ENCODE data around the gene SORCS2. TPM values are rescaled to one million over a fixed set of nuclear protein-coding genes. Genes with fewer than 3 reads are reported as not detected.

SORCS2 gene
- total RNA-seq, 1 donor from 2014 or later = 7.1 TPM

DNA sequence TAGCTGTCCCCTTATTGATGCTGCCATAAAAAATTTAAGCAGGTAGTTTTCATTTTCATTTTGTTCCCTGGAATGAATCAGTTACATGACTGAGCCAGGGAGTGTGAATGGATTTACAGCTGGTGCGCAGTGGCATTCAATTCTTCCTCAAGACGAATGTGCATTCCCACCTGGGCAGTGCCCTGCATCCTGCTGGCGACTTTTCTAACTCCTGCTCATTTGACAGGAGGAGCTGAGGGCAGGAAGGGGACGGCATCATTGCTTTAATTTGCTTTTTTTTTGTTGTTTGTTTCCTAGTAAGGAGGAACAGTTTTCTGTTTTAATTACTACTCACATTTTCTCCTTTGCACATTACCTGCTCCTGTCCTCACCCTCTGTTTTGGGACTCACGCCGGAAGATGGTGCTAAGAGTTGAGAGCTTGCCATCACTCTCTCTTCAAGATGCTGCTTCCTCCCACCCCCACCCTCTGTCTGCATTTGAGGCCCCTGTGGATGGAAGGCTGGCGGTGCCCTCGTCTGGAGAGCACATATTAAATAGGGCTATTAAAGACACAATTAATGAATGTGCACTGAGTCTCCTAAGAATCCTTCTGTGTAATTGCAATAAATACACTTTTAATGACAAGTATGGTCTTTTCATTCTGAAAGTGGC, 206.6 kb downstream of the SORCS2 start:
- DNase-seq (ENCODE audit: low spot score in 2 of 2, unreplicated experiment in 2 of 2) = peak in 1 of 2 experiments; percentile 31
- no peaks in the 10 kb centered on the region for H3K36me3 Mint-ChIP-seq
- H3K27me3 Mint-ChIP-seq (ENCODE audit: low read depth) = peaks cover 52% of the 10 kb centered on the region
- H3K4me1 Mint-ChIP-seq = peaks cover 14% of the 10 kb centered on the region
- TF ChIP-seq, protein P1, sequence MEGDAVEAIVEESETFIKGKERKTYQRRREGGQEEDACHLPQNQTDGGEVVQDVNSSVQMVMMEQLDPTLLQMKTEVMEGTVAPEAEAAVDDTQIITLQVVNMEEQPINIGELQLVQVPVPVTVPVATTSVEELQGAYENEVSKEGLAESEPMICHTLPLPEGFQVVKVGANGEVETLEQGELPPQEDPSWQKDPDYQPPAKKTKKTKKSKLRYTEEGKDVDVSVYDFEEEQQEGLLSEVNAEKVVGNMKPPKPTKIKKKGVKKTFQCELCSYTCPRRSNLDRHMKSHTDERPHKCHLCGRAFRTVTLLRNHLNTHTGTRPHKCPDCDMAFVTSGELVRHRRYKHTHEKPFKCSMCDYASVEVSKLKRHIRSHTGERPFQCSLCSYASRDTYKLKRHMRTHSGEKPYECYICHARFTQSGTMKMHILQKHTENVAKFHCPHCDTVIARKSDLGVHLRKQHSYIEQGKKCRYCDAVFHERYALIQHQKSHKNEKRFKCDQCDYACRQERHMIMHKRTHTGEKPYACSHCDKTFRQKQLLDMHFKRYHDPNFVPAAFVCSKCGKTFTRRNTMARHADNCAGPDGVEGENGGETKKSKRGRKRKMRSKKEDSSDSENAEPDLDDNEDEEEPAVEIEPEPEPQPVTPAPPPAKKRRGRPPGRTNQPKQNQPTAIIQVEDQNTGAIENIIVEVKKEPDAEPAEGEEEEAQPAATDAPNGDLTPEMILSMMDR (IDR thresholded peaks at IDR 0.05; ENCODE audit: unreplicated experiment) = no peak
- no peak overlapping the region for H3K4me3 Mint-ChIP-seq
- H3K9me3 Mint-ChIP-seq = peaks cover 3% of the 10 kb centered on the region
- H3K27ac Mint-ChIP-seq = no peak overlapping the region

DNA sequence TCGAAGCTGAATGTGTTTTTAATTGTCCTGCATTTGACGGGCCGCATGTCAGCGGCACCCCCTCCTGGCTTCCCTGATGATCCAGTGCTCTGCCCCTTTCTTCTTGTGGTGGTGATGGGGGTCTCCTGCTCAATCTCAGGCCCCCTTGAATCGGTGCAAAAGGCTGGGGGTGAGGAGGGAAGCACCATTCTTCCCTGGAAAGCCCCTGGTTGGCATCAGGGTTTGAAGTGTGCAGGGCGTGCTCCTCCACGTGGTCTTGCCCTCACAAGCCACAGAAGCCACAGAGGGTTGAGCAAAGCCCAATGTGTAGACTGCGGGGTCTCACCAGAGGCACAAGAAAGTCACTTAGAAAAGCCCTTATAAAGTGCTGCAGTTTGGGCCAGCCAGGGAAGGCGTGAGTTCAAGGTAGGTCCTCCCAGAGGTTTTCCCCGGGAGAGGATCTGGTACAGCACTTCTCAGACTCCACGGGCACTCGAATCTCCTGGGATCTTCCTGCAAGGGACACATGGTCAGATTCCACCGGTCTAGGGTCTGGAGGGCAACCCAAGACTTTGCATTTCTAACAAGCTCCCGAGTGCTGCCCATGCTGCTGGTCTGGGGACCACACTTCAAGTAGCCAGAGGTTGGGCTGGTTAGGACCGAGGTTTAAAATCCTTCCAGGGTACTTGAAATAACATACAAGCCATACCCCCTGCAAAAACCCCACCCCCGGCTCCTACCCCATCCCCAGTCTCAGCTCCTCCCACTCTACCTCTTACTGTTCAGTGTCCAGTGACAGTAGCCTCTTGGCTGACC, 207.3 kb downstream of the SORCS2 start:
- no peak for DNase-seq (ENCODE audit: low spot score in 2 of 2, unreplicated experiment in 2 of 2)
- no peaks in the 10 kb centered on the region for H3K36me3 Mint-ChIP-seq
- H3K4me3 Mint-ChIP-seq = no peak overlapping the region
- H3K27ac Mint-ChIP-seq = no peak overlapping the region
- H3K27me3 Mint-ChIP-seq (ENCODE audit: low read depth) = peaks cover 56% of the 10 kb centered on the region
- peaks cover 9% of the 10 kb centered on the region for H3K9me3 Mint-ChIP-seq
- TF ChIP-seq, protein P1 (IDR thresholded peaks at IDR 0.05; ENCODE audit: unreplicated experiment) = no peak
- H3K4me1 Mint-ChIP-seq = peaks cover 14% of the 10 kb centered on the region

DNA sequence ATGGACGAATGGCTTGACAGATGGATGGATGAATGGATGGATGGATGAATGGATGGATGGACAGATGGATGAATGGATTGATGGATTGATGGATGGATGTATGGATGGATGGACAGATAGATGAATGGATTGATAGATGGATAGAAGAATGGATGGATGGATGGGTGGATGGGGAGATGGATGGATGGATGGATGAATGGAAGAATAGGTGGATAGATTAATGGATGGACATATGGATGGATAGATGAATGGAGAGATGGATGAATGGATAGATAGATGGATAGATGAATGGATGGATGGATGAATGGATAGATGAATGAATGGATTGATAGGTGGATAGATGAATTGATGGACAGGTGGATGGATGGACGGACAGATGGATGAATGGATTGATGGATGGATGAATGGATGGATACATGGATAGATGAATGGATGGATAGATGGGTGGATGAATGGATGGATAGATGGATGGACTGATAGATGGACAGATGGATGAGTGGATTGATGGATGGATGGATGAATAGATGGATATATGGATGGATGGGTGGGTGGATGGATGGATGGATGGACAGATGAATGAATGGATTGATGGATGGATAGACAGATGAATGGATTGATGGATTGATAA, 208.4 kb downstream of the SORCS2 start:
- Mint-ChIP-seq H3K27me3 (ENCODE audit: low read depth) (peaks cover 60% of the 10 kb centered on the region), H3K9me3 (peaks cover 20% of the 10 kb centered on the region), H3K4me3 (no peak overlapping the region), H3K36me3 (no peaks in the 10 kb centered on the region), H3K27ac (no peak overlapping the region), H3K4me1 (peaks cover 14% of the 10 kb centered on the region)
- TF ChIP-seq, protein P1 (IDR thresholded peaks at IDR 0.05; ENCODE audit: unreplicated experiment) = no peak
- DNase-seq (ENCODE audit: low spot score in 2 of 2, unreplicated experiment in 2 of 2) = no peak

DNA sequence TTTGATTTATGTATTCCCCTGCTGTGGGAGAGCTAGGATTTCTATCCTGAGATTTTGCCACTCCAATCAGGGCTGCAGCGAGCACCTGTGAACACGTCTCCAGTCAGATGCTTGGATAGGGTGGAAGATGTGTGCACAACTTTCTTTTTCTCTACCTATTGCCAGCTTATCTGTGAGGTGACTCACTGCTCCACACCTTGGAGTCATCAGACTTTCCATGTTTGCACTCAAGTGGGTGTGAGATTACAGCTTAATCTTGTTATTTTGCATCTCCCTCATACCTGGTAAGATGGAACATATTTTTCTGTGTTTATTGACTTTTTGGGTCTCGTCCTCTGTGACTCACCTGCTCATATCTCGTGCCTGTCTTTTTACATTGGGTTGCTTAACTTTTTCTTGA, 210.2 kb downstream of the SORCS2 start:
- Mint-ChIP-seq H3K9me3 (peaks cover 36% of the 10 kb centered on the region), H3K27ac (no peak overlapping the region), H3K4me1 (peaks cover 11% of the 10 kb centered on the region), H3K27me3 (ENCODE audit: low read depth) (peaks cover 64% of the 10 kb centered on the region), H3K4me3 (no peak overlapping the region), H3K36me3 (no peaks in the 10 kb centered on the region)
- TF ChIP-seq, protein P1 (IDR thresholded peaks at IDR 0.05; ENCODE audit: unreplicated experiment) = no peak
- DNase-seq (ENCODE audit: low spot score in 2 of 2, unreplicated experiment in 2 of 2) = no peak

DNA sequence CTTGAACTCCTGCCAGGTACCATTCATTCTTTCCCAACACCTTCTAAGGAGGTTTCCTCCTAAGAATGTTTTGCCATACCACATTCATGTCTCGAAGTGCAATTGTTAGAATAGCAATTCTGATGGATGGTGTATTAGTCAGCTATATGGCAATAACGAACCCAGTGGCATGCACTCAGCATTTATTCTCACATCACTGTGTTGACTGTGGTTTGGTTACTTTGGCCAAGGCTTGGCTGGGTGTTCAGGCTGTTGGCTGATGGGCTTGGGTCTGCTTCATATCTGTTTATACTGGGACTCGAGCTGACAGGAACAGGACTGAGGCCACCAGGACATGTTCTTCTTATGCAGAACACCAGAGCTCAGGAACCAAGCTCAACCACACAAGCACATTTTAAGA, 210.7 kb downstream of the SORCS2 start:
- H3K4me3 Mint-ChIP-seq = no peak overlapping the region
- H3K9me3 Mint-ChIP-seq = peaks cover 39% of the 10 kb centered on the region
- no peak overlapping the region for H3K27ac Mint-ChIP-seq
- peaks cover 7% of the 10 kb centered on the region for H3K4me1 Mint-ChIP-seq
- H3K36me3 Mint-ChIP-seq = no peaks in the 10 kb centered on the region
- peaks cover 62% of the 10 kb centered on the region for H3K27me3 Mint-ChIP-seq (ENCODE audit: low read depth)
- DNase-seq (ENCODE audit: low spot score in 2 of 2, unreplicated experiment in 2 of 2) = no peak
- TF ChIP-seq, protein P1 (IDR thresholded peaks at IDR 0.05; ENCODE audit: unreplicated experiment) = no peak

All from mesothelial cell of epicardium (in vitro differentiated cells).